Hematopoietic multipotent progenitor cell (in vitro differentiated cells): ENCODE data around the gene STC2. TPM values are rescaled to one million over a fixed set of nuclear protein-coding genes. Genes with fewer than 3 reads are reported as not detected.

ENCODE experiments used
- DNase-seq, 3 donors: peaks; one replicate each; pipeline ENCODE4 v3.0.0-alpha.2; 2011 to 2015; ENCODE audit warnings: low read depth in 2 of 3, low spot score in 2 of 3
- small RNA-seq: library from RNA; depleted of rRNA; stranded (forward); fragments of <200 nt; gene quantifications from one replicate; pipeline ENCODE3, GENCODE V24; 2012
- total RNA-seq: library from RNA; depleted of rRNA; stranded (reverse); fragments of >200 nt; gene quantifications from one replicate; pipeline ENCODE4 v1.2.3, GENCODE V29; 2012

Gene STC2
- total RNA-seq, 1 donor, result 0.27 TPM

DNA sequence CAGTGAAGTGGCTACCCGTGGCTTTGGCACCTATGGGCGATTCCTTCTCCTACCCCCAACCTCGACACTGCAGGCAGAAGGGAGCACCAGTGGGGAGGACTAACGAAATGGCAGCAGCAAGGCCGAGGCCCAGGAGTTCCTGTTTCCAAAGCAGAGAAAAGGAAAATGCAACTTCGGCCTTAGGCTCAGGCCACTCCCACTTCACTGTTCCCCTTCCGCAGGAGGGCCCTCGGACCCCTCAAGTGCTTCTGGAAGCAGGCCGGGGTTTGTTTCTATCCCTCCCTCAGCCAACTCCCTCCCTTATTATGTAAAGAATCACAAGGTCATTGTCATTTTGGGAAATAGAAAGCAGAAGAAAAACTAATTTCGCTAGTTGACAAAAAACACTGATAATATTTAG, 56.8 kb downstream of the STC2 start:
- no peak for DNase-seq

DNA sequence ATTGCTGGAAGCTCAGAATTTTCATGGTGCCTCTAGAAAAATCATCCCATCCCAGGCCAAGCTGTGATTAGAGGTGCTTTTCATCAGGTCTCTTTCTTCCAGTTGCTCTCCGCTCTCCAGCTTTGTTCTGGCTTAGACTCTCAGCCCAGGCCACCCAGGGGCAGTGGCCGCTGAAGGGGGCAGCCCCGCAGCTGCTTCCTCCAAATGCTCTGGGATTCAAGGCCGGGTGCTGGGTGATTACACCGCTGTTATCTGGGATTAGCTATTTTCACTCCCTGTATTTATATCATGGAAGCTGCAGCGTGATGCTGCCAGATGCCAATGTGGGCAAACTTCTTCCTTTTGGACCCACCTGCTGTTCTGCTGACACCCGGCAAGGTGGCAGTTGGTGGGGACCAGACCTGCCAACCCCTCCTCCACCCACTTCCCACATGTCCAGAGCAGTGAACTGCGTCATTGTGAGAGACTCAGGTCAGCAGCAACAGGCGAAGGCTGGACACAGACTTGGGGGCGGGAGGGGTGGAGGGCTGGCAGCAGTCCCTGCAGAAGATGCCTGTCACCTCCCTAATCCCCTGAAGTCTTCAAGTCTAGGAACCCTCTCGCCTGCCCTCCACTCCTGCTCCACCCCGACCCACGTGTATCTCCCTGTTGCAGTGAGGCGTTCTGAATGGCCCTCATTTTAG, 59.3 kb downstream of the STC2 start:
- DNase-seq, result no peak

DNA sequence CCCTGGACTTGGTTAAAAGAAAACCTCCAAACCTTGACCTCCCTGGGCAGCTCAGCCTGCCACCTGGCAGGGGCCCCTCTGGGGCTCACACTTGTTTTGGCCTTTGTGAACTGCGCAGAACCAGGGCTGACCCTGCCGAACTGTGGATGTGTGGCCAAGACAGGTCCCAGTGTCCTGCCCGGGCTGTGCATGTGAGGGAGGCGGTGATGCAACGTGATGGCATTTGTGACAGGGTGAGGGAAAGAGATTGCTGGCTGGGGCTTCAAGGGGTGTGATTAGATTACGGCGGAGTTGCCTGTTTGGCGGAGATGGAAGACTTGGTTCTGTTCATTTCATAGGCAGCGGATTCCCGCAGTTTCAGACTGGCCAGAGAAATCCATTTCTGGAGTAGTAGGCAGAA, 62.8 kb downstream of the STC2 start:
- no peak for DNase-seq

Small RNA genes within 50 kb of the gene (small RNA-seq; reads per million reads assigned to genes)
- gene MIR8056, result not detected
- gene RNA5SP200, result not detected
- not detected for gene RNU6-500P

Other genes with a start within 250 kb of the STC2 start
- 8.6 TPM for gene BNIP1, start 183.9 kb downstream of the STC2 start, total RNA-seq
- gene NKX2-5, start 93.2 kb downstream of the STC2 start, total RNA-seq, result not detected